SK-N-SH (cell line): ENCODE data around the gene OR5T2. TPM values are rescaled to one million over a fixed set of nuclear protein-coding genes. Genes with fewer than 3 reads are reported as not detected.
"Not testable (repeated sequence)": the region's sequence is repeated elsewhere in the genome, so short reads cannot be mapped to it uniquely, and the experiment has no call there.

Source experiments
- CTCF ChIA-PET: fragments of 300-600, 350-600 bp; formaldehyde crosslinking; extraction: SDS; loops from one replicate; lab custom pipeline; 2021; lab: Yijun Ruan, JAX
- POLR2A ChIA-PET: fragments of 350-600 bp; sonication (Branson Sonifier 250); formaldehyde crosslinking; extraction: SDS; loops from one replicate; lab custom pipeline; 2020; ENCODE audit warnings: antibody characterized with exemption, inconsistent platforms; lab: Yijun Ruan, JAX
- DNase-seq: peaks from one replicate; pipeline ENCODE4 v3.0.0; 2012
- H2AFZ ChIP-seq: fragments of 200-600 bp; sonication (generic); 2 replicates; pipeline ENCODE4 v1.8.1; 2016; ENCODE audit warnings: antibody characterized with exemption, mild to moderate bottlenecking, low read depth
- H3F3A ChIP-seq: fragments of 200-600 bp; sonication (generic); replicated peaks from 2 replicates; pipeline ENCODE3; 2016; ENCODE audit warnings: antibody characterized with exemption, mild to moderate bottlenecking; ENCODE audit not compliant: insufficient read depth
- H3K27ac ChIP-seq, 2 experiments: fragments of 200-500 bp in 1 of 2; fragments of 200-600 bp in 1 of 2; sonication (Bioruptor generic) in 1 of 2; sonication (generic), shearing (Covaris generic) in 1 of 2; 2 replicates each; pipeline versions ENCODE4 v1.5.1 to v1.6.1; 2014 to 2016; ENCODE audit warnings: low read depth in 2 of 2, inconsistent platforms in 1 of 2, low read length in 1 of 2, mild to moderate bottlenecking in 1 of 2, mixed read lengths in 1 of 2
- H3K27me3 ChIP-seq: fragments of 200-600 bp; sonication (generic), shearing (Covaris generic); 2 replicates; pipeline ENCODE4 v1.6.1; 2016; ENCODE audit warnings: mixed run types; ENCODE audit not compliant: insufficient read depth
- H3K36me3 ChIP-seq, 2 experiments: fragments of 200-500 bp in 1 of 2; fragments of 200-600 bp in 1 of 2; sonication (Bioruptor generic) in 1 of 2; sonication (generic) in 1 of 2; replicated peaks in 1 of 2; 2 replicates each; pipeline versions ENCODE3 to v1.5.1; 2014 to 2016; ENCODE audit warnings: low read length in 1 of 2, mild to moderate bottlenecking in 1 of 2; ENCODE audit not compliant: insufficient read depth in 2 of 2, control insufficient read depth in 1 of 2
- H3K4me1 ChIP-seq, 2 experiments: fragments of 200-500 bp in 1 of 2; fragments of 200-600 bp in 1 of 2; sonication (Bioruptor generic) in 1 of 2; sonication (generic), shearing (Covaris generic) in 1 of 2; 2 replicates each; pipeline versions ENCODE4 v1.5.1 to v1.6.1; 2014 to 2016; ENCODE audit warnings: low read depth in 1 of 2, low read length in 1 of 2, mixed run types in 1 of 2; ENCODE audit not compliant: insufficient read depth in 2 of 2, control insufficient read depth in 1 of 2
- H3K4me2 ChIP-seq: fragments of 200-600 bp; sonication (generic), shearing (Covaris generic); 2 replicates; pipeline ENCODE4 v1.6.1; 2017; ENCODE audit warnings: mixed run types
- H3K4me3 ChIP-seq, 2 experiments: fragments of 200-500 bp in 1 of 2; fragments of 200-600 bp in 1 of 2; sonication (Bioruptor generic) in 1 of 2; sonication (generic), shearing (Covaris generic) in 1 of 2; 2 replicates each; pipeline versions ENCODE4 v1.5.1 to v1.8.1; 2014 to 2016; ENCODE audit warnings: low read depth in 2 of 2, inconsistent platforms in 1 of 2, low read length in 1 of 2, mild to moderate bottlenecking in 1 of 2, mixed read lengths in 1 of 2, moderate library complexity in 1 of 2
- H3K79me2 ChIP-seq: fragments of 200-600 bp; sonication (generic); 2 replicates; pipeline ENCODE4 v1.8.1; 2017; ENCODE audit warnings: mild to moderate bottlenecking; ENCODE audit not compliant: insufficient read depth
- H3K9ac ChIP-seq: fragments of 200-600 bp; sonication (generic); 2 replicates; pipeline ENCODE4 v1.6.1; 2017; ENCODE audit warnings: mixed run types
- H3K9me2 ChIP-seq: fragments of 200-600 bp; sonication (generic); 2 replicates; pipeline ENCODE4 v1.6.1; 2017; ENCODE audit warnings: mixed run types
- H3K9me3 ChIP-seq: fragments of 200-600 bp; sonication (generic); 2 replicates; pipeline ENCODE4 v1.6.1; 2017; ENCODE audit warnings: mixed run types, mild to moderate bottlenecking, moderate library complexity
- H4K20me1 ChIP-seq: fragments of 200-600 bp; sonication (generic); 2 replicates; pipeline ENCODE4 v1.6.1; 2017; ENCODE audit warnings: mild to moderate bottlenecking, mixed run types; ENCODE audit not compliant: insufficient read depth
- CHD2 ChIP-seq: fragments of 150-350 bp; IDR thresholded peaks from 2 replicates; pipeline ENCODE4 v1.6.1; 2018; ENCODE audit warnings: low read length; ENCODE audit not compliant: partially characterized antibody
- CTCF ChIP-seq: fragments of 200-600 bp; sonication (generic); IDR thresholded peaks from 2 replicates; pipeline ENCODE4 v1.6.1; 2017; ENCODE audit warnings: antibody characterized with exemption, mild to moderate bottlenecking, moderate library complexity
- EZH2phosphoT487 ChIP-seq: fragments of 200-600 bp; sonication (generic); IDR thresholded peaks from 2 replicates; pipeline ENCODE4 v1.6.1; 2017; ENCODE audit warnings: low read depth, mixed run types, mild to moderate bottlenecking, antibody characterized with exemption, moderate library complexity, borderline replicate concordance
- FOXM1 ChIP-seq: IDR thresholded peaks from 2 replicates; pipeline ENCODE4 v1.4.0; 2012; ENCODE audit warnings: low read depth, mild to moderate bottlenecking
- GATA2 ChIP-seq: sonication (generic); formaldehyde crosslinking; IDR thresholded peaks from 2 replicates; pipeline ENCODE4 v1.5.0; 2020; ENCODE audit warnings: mild to moderate bottlenecking, missing genetic modification reagents
- JUND ChIP-seq: IDR thresholded peaks from 2 replicates; pipeline ENCODE4 v1.4.0; 2012
- MAX ChIP-seq: IDR thresholded peaks from 2 replicates; pipeline ENCODE4 v1.4.0; 2012; ENCODE audit warnings: low read depth
- NRF1 ChIP-seq: IDR thresholded peaks from 2 replicates; pipeline ENCODE4 v1.6.1; 2012; ENCODE audit warnings: low read depth, mild to moderate bottlenecking, low read length
- PBX3 ChIP-seq: IDR thresholded peaks from 2 replicates; pipeline ENCODE4; 2012
- POLR2AphosphoS5 ChIP-seq: IDR thresholded peaks from 2 replicates; pipeline ENCODE4 v1.6.1; 2012; ENCODE audit warnings: low read depth, low read length
- RCOR1 ChIP-seq: fragments of 150-350 bp; IDR thresholded peaks from 2 replicates; pipeline ENCODE4 v1.6.1; 2017; ENCODE audit warnings: antibody characterized with exemption, low read length
- TCF12 ChIP-seq: IDR thresholded peaks from 2 replicates; pipeline ENCODE4 v1.4.0; 2012
- USF1 ChIP-seq: IDR thresholded peaks from 2 replicates; pipeline ENCODE4 v1.4.0; 2012; ENCODE audit warnings: low read depth, borderline replicate concordance
- WGBS: methylation state at CpG from one replicate; pipeline ENCODE4 v1.1.6; 2017; ENCODE audit warnings: low lambda C conversion rate; 5-methylcytosine and 5-hydroxymethylcytosine counted together
- polyA plus RNA-seq, 3 experiments: library from polyadenylated mRNA; depleted of rRNA; stranded (reverse); fragments of >200 nt; gene quantifications; 2 replicates each; pipeline ENCODE4 v1.2.3, GENCODE V29; 2012
- TF ChIP-seq, protein P1 (sequence below): fragments of 150-350 bp; IDR thresholded peaks from 2 replicates; pipeline ENCODE4 v1.6.1; 2017; ENCODE audit warnings: antibody characterized with exemption, low read length, low read depth, borderline replicate concordance
- TF ChIP-seq, protein P2 (sequence below): fragments of 150-350 bp; IDR thresholded peaks from 2 replicates; pipeline ENCODE4 v1.6.1; 2016; ENCODE audit warnings: mild to moderate bottlenecking, low read depth, low read length

Gene OR5T2
- polyA plus RNA-seq, 1 of the 3 experiments (the other 2 are of a cell fraction) = not detected

DNA sequence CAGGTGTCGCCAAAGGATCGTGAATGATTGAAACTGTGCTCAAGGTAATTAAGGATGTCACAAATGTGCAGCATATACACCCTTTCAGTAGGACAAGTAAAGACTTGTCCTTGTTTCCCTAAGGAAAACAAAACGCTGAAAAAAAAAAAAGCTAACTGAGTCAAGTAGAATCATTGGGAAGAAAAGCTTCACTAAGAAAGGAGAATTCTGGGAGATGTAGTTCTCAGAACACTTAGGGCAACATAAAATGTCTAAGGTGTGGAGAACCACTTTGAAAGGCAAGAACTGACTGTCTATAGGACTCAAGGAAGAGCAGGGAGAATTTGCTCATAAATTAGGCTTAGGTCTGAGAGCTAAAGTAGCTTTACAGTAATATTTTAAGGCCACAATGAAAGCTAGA is 37.0 kb upstream of the OR5T2 start:
- CTCF ChIA-PET = no interaction called here
- DNase-seq = no peak
- Histone ChIP-seq H3K79me2 (no peaks in the 10 kb centered on the region), H3K4me1 (no peaks in the 10 kb centered on the region), H3K36me3 (no peaks in the 10 kb centered on the region), H3K4me2 (no peak overlapping the region), H3K27me3 (no peaks in the 10 kb centered on the region), H3K27ac (no peak overlapping the region), H4K20me1 (no peaks in the 10 kb centered on the region)
- TF ChIP-seq TCF12 (no peak), FOXM1 (no peak), POLR2AphosphoS5 (no peak), RCOR1 (no peak), USF1 (no peak), NRF1 (no peak)
- TF ChIP-seq, all 33 proteins: peak for 0
- Histone ChIP-seq H2AFZ (no peak overlapping the region), H3K4me3 (no peak overlapping the region), H3K9me3 (no peaks in the 10 kb centered on the region), H3K9me2 (no peaks in the 10 kb centered on the region), H3K9ac (no peak overlapping the region), H3F3A (no peaks in the 10 kb centered on the region)
- WGBS = 11% methylated on average over 3 of the region's 3 CpGs
- POLR2A ChIA-PET = no interaction called here

- ChIA-PET CTCF (interaction anchor here (0.6 kb wide), 1 partner anchor 22 kb away, joined by 4 read pairs; the partner anchor contains the start of gene OR5T1), POLR2A (no interaction called here)
- Histone ChIP-seq H3K4me1 (no peaks in the 10 kb centered on the region), H2AFZ (no peak within 1 kb of the TSS), H3K27ac (no peak within 1 kb of the TSS), H3K9me2 (no peaks in the 10 kb centered on the region), H3F3A (no peaks in the 10 kb centered on the region), H4K20me1 (no peaks in the 10 kb centered on the region), H3K4me3 (no peak within 1 kb of the TSS), H3K36me3 (no peaks in the 10 kb centered on the region), H3K4me2 (no peak within 1 kb of the TSS), H3K9ac (no peak within 1 kb of the TSS), H3K9me3 (no peaks in the 10 kb centered on the region), H3K27me3 (no peaks in the 10 kb centered on the region), H3K79me2 (no peaks in the 10 kb centered on the region)
- DNase-seq = no peak
- TF ChIP-seq GATA2 (no peak), EZH2phosphoT487 (no peak), TCF12 (no peak), CHD2 (no peak), MAX (no peak), JUND (no peak), PBX3 (no peak), CTCF (no peak)
- TF ChIP-seq, protein P1, sequence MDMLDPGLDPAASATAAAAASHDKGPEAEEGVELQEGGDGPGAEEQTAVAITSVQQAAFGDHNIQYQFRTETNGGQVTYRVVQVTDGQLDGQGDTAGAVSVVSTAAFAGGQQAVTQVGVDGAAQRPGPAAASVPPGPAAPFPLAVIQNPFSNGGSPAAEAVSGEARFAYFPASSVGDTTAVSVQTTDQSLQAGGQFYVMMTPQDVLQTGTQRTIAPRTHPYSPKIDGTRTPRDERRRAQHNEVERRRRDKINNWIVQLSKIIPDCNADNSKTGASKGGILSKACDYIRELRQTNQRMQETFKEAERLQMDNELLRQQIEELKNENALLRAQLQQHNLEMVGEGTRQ = no peak
- TF ChIP-seq, protein P2, sequence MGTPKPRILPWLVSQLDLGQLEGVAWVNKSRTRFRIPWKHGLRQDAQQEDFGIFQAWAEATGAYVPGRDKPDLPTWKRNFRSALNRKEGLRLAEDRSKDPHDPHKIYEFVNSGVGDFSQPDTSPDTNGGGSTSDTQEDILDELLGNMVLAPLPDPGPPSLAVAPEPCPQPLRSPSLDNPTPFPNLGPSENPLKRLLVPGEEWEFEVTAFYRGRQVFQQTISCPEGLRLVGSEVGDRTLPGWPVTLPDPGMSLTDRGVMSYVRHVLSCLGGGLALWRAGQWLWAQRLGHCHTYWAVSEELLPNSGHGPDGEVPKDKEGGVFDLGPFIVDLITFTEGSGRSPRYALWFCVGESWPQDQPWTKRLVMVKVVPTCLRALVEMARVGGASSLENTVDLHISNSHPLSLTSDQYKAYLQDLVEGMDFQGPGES = no peak
Observed at GRCh38 chr11:56251954-56252353, 17.9 kb upstream of the OR5T2 start, which contains the start of gene OR5T3. Gene OR5T3 (plus strand): TSS chr11:56252254. CDS start chr11:56252254, 0 bp downstream.

GRCh38 chr11:56219735-56220134 is 14.3 kb downstream of the OR5T2 start:
- H3K27me3 ChIP-seq, H3K4me2 ChIP-seq, CTCF ChIA-PET, H3K36me3 ChIP-seq, H3K4me1 ChIP-seq, H2AFZ ChIP-seq, H3K9ac ChIP-seq, H3K9me2 ChIP-seq, H3K9me3 ChIP-seq, POLR2A ChIA-PET, H3K79me2 ChIP-seq, H4K20me1 ChIP-seq, H3F3A ChIP-seq, DNase-seq, H3K27ac ChIP-seq, H3K4me3 ChIP-seq: not testable (repeated sequence)
- WGBS = 0% methylated on average over 3 of the region's 5 CpGs
